Fibroblast of lung (primary cell): ENCODE data around the gene GOLGA5. TPM values are rescaled to one million over a fixed set of nuclear protein-coding genes. Genes with fewer than 3 reads are reported as not detected.

Experiments
- DNase-seq, 2 donors: peaks; one replicate each; pipeline versions ENCODE4 v3.0.0 to v3.0.0-alpha.2; 2010; ENCODE audit warnings: low read depth in 2 of 2
- H2AFZ ChIP-seq: 2 replicates; pipeline ENCODE4 v1.5.1; 2012; ENCODE audit warnings: low read length, control low read depth, inconsistent platforms
- H3K27ac ChIP-seq: 2 replicates; pipeline ENCODE4 v1.5.1; 2011; ENCODE audit warnings: low read length, control low read depth; ENCODE audit not compliant: insufficient read depth
- H3K27me3 ChIP-seq: 2 replicates; pipeline ENCODE4 v1.5.1; 2011; ENCODE audit warnings: mild to moderate bottlenecking, low read length; ENCODE audit not compliant: control insufficient read depth, insufficient read depth
- H3K36me3 ChIP-seq: 2 replicates; pipeline ENCODE4 v1.5.1; 2011; ENCODE audit warnings: low read length; ENCODE audit not compliant: control insufficient read depth, insufficient read depth
- H3K4me1 ChIP-seq: 2 replicates; pipeline ENCODE4 v1.5.1; 2011; ENCODE audit warnings: low read length; ENCODE audit not compliant: control insufficient read depth, insufficient read depth; ENCODE audit errors: extremely low read depth
- H3K4me2 ChIP-seq: 2 replicates; pipeline ENCODE4 v1.5.1; 2011; ENCODE audit warnings: low read length, control low read depth; ENCODE audit not compliant: insufficient read depth; ENCODE audit errors: extremely low read depth
- H3K4me3 ChIP-seq, 4 experiments: fragments of 200-600 bp in 1 of 4; sonication (generic) in 1 of 4; replicated peaks in 1 of 4; 2 replicates each; pipeline ENCODE4 v1.5.1; 2011 to 2016; ENCODE audit warnings: low read length in 4 of 4, low read depth in 3 of 4, mild to moderate bottlenecking in 3 of 4, control low read depth in 2 of 4, inconsistent platforms in 1 of 4, mixed read lengths in 1 of 4; ENCODE audit not compliant: insufficient read depth in 1 of 4; ENCODE audit errors: control extremely low read depth in 1 of 4
- H3K79me2 ChIP-seq: 2 replicates; pipeline ENCODE4 v1.5.1; 2012; ENCODE audit warnings: mild to moderate bottlenecking, low read length, inconsistent platforms; ENCODE audit not compliant: control insufficient read depth, insufficient read depth
- H3K9ac ChIP-seq: 2 replicates; pipeline ENCODE4 v1.5.1; 2011; ENCODE audit warnings: mild to moderate bottlenecking, low read length, control low read depth; ENCODE audit not compliant: insufficient read depth
- H3K9me3 ChIP-seq: 2 replicates; pipeline ENCODE4 v1.5.1; 2012; ENCODE audit warnings: low read depth, low read length; ENCODE audit not compliant: control insufficient read depth, insufficient read depth
- H4K20me1 ChIP-seq: 2 replicates; pipeline ENCODE4 v1.5.1; 2011; ENCODE audit warnings: low read length; ENCODE audit not compliant: control insufficient read depth, insufficient read depth; ENCODE audit errors: extremely low read depth
- EZH2 ChIP-seq: IDR thresholded peaks from 2 replicates; pipeline ENCODE4 v1.5.1; 2012; ENCODE audit warnings: low read length, control low read depth, mild to moderate bottlenecking; ENCODE audit errors: missing control alignments
- polyA plus RNA-seq, 2 donors: library from polyadenylated mRNA; depleted of rRNA in 1 of 2; stranded (reverse) in 1 of 2; unstranded in 1 of 2; fragments of >200 nt; gene quantifications; 2 replicates each; pipeline ENCODE4 v1.2.1, GENCODE V29; 2011 to 2012; ENCODE audit warnings: missing spikeins in 1 of 2
- total RNA-seq: library from RNA; depleted of rRNA; stranded (reverse); fragments of >200 nt; gene quantifications from 2 replicates; pipeline ENCODE4 v1.2.1, GENCODE V29; 2014
- TF ChIP-seq, protein P1 (sequence below), 2 donors: IDR thresholded peaks in 1 of 2; conservative IDR thresholded peaks in 1 of 2; 1 replicate in 1 of 2; 2 replicates in 1 of 2; pipeline ENCODE4 v1.5.1; 2011 to 2012; ENCODE audit warnings: low read length in 2 of 2, control low read depth in 1 of 2, inconsistent platforms in 1 of 2, low read depth in 1 of 2, mild to moderate bottlenecking in 1 of 2

The GOLGA5 gene
- total and polyA plus RNA-seq, 2 donors (not counting 1 experiment from before 2014, with no cell fraction given) = 46.9 to 71.1 TPM

DNA sequence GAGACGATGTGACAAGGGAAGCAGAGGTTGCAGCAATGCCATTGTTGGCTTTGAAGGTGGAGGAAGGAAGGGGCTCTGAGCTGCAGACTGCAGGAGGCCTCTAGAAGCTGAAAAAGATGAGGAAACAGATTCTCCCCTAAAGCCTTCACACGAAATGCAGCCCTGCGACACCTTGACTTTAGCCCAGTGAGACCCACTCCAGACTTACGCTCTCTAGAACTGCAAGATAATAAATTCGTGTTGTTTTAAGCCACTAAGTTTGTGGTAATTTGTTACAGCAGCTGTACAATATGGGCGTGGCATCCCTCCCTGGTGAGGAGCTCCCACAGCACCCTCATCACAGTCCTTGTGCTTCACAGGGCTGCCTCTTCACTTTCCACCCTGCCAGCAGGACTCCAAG, 53.2 kb downstream of the GOLGA5 start:
- H3K9me3 ChIP-seq = no peaks in the 10 kb centered on the region
- no peaks in the 10 kb centered on the region for H3K36me3 ChIP-seq
- H3K4me1 ChIP-seq = no peaks in the 10 kb centered on the region
- no peak overlapping the region for H2AFZ ChIP-seq
- H3K4me2 ChIP-seq = no peak overlapping the region
- DNase-seq = no peak
- no peaks in the 10 kb centered on the region for H3K27me3 ChIP-seq
- no peaks in the 10 kb centered on the region for H3K79me2 ChIP-seq
- no peaks in the 10 kb centered on the region for H4K20me1 ChIP-seq
- no peak overlapping the region for H3K4me3 ChIP-seq
- H3K27ac ChIP-seq = no peak overlapping the region
- TF ChIP-seq, protein P1, sequence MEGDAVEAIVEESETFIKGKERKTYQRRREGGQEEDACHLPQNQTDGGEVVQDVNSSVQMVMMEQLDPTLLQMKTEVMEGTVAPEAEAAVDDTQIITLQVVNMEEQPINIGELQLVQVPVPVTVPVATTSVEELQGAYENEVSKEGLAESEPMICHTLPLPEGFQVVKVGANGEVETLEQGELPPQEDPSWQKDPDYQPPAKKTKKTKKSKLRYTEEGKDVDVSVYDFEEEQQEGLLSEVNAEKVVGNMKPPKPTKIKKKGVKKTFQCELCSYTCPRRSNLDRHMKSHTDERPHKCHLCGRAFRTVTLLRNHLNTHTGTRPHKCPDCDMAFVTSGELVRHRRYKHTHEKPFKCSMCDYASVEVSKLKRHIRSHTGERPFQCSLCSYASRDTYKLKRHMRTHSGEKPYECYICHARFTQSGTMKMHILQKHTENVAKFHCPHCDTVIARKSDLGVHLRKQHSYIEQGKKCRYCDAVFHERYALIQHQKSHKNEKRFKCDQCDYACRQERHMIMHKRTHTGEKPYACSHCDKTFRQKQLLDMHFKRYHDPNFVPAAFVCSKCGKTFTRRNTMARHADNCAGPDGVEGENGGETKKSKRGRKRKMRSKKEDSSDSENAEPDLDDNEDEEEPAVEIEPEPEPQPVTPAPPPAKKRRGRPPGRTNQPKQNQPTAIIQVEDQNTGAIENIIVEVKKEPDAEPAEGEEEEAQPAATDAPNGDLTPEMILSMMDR (conservative IDR thresholded peaks at IDR 0.05 in 1 of 2, IDR thresholded peaks at IDR 0.05 in 1 of 2; ENCODE audit: low read depth in 1 of 2, low read length in 2 of 2) = no peak
- TF ChIP-seq EZH2 = no peak
- no peak overlapping the region for H3K9ac ChIP-seq

DNA sequence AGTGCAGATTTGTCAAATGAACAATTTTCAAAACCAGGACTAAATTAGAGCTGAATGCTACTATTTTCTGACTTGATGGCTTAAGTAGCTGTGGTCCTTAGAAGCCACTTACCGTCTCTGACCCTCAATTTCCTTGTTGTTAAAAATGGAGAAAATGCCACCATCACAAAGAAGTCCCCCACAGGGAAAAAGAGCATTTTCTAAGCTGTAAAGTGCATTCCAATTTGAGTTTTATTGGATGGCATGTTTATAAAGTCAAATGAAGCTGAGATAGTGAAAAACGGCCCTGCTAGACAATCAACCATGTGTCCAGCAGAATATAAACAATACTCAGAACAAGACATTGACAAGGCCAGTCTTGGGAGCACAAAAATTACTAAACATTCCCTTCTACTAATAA, 53.6 kb downstream of the GOLGA5 start:
- no peak for DNase-seq
- Histone ChIP-seq H3K4me3 (no peak overlapping the region), H2AFZ (no peak overlapping the region), H3K79me2 (no peaks in the 10 kb centered on the region), H3K9me3 (no peaks in the 10 kb centered on the region), H3K4me2 (no peak overlapping the region), H3K4me1 (no peaks in the 10 kb centered on the region), H3K27me3 (no peaks in the 10 kb centered on the region), H3K9ac (no peak overlapping the region), H4K20me1 (no peaks in the 10 kb centered on the region), H3K27ac (no peak overlapping the region), H3K36me3 (no peaks in the 10 kb centered on the region)
- TF ChIP-seq, protein P1 (conservative IDR thresholded peaks at IDR 0.05 in 1 of 2, IDR thresholded peaks at IDR 0.05 in 1 of 2; ENCODE audit: low read depth in 1 of 2, low read length in 2 of 2) = no peak
- TF ChIP-seq EZH2 = no peak

DNA sequence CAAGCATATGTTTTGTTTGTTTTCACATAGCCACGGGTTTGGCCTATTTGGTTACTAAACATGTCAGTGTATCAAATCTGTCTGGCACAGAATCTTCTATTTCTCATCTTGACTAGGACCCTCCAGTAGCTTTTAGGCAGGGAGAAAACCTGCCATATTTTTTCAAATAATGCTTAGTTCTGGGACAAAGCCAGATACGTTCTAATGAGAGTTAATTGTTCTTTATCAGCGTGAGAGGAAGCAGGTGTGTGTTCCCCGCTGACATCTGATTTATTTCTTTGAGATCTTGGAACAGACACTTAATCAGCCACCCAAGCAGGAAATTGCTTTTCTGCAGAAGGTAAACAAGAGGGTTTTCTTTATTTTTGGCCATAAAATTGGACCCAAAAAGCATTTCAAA, 54.8 kb downstream of the GOLGA5 start:
- Histone ChIP-seq H3K4me3 (no peak overlapping the region), H3K4me1 (no peaks in the 10 kb centered on the region), H2AFZ (no peak overlapping the region), H3K9ac (no peak overlapping the region), H3K4me2 (no peak overlapping the region), H3K79me2 (no peaks in the 10 kb centered on the region), H4K20me1 (no peaks in the 10 kb centered on the region), H3K36me3 (no peaks in the 10 kb centered on the region), H3K27me3 (no peaks in the 10 kb centered on the region), H3K27ac (no peak overlapping the region), H3K9me3 (no peaks in the 10 kb centered on the region)
- no peak for DNase-seq
- TF ChIP-seq, protein P1 (conservative IDR thresholded peaks at IDR 0.05 in 1 of 2, IDR thresholded peaks at IDR 0.05 in 1 of 2; ENCODE audit: low read depth in 1 of 2, low read length in 2 of 2) = no peak
- no peak for TF ChIP-seq EZH2
